Measurements from ENCODE around the gene GSTO2. TPM values are rescaled to one million over a fixed set of nuclear protein-coding genes. Genes with fewer than 3 reads are reported as not detected.

GSTO2 gene
- total RNA-seq, 2 donors from 2014 or later: 12.8 to 18.9 TPM

- no peaks in the 10 kb centered on the region for H3K36me3 ChIP-seq
- H3K9me3 ChIP-seq: no peaks in the 10 kb centered on the region
- H3K4me3 ChIP-seq: no peak overlapping the region
- peaks cover 34% of the 10 kb centered on the region for H3K4me1 ChIP-seq
- no peak for DNase-seq
- H3K27ac ChIP-seq: no peak overlapping the region
- intact Hi-C loops (cut with DNase I): no loop called here
- TF ChIP-seq CTCF (IDR thresholded peaks at IDR 0.05): no peak
- peak overlapping the region in 1 of 2 donors; percentile 29 for H3K9ac ChIP-seq (ENCODE audit: low read depth in 2 of 2, low read length in 2 of 2)
- H3K27me3 ChIP-seq: no peaks in the 10 kb centered on the region
These were observed 58.1 kb downstream of the GSTO2 start for GRCh38 chr10:104326991-104327610.

- Histone ChIP-seq H3K27ac (no peak overlapping the region), H3K4me3 (no peak overlapping the region)
These were observed 59.0 kb downstream of the GSTO2 start for GRCh38 chr10:104327745-104328645.

GRCh38 chr10:104328646-104328895 lies 59.6 kb downstream of the GSTO2 start:
- H3K4me1 ChIP-seq: peaks cover 34% of the 10 kb centered on the region
- H3K36me3 ChIP-seq: no peaks in the 10 kb centered on the region
- H3K4me3 ChIP-seq: no peak overlapping the region
- peak overlapping the region in 1 of 2 donors; percentile 29 for H3K9ac ChIP-seq (ENCODE audit: low read depth in 2 of 2, low read length in 2 of 2)
- H3K9me3 ChIP-seq: no peaks in the 10 kb centered on the region
- peak overlapping the region; percentile 53 for H3K27ac ChIP-seq
- no peak for DNase-seq
- H3K27me3 ChIP-seq: no peaks in the 10 kb centered on the region
- intact Hi-C loops (cut with DNase I): no loop called here
- TF ChIP-seq CTCF (IDR thresholded peaks at IDR 0.05): no peak

More at GRCh38 chr10:104327745-104328645, 59.0 kb downstream of the GSTO2 start:
- Histone ChIP-seq H3K9ac (ENCODE audit: low read depth in 2 of 2, low read length in 2 of 2) (peak overlapping the region; percentile 29 to 36), H3K9me3 (no peaks in the 10 kb centered on the region), H3K36me3 (no peaks in the 10 kb centered on the region), H3K27me3 (no peaks in the 10 kb centered on the region), H3K4me1 (peaks cover 34% of the 10 kb centered on the region)
- no peak for TF ChIP-seq CTCF (IDR thresholded peaks at IDR 0.05)
- DNase-seq: no peak
- intact Hi-C loops (cut with DNase I): no loop called here

GRCh38 chr10:104328896-104329710 lies 60.1 kb downstream of the GSTO2 start:
- intact Hi-C loops (cut with DNase I): no loop called here
- peak overlapping the region in 1 of 2 donors; percentile 29 for H3K9ac ChIP-seq (ENCODE audit: low read depth in 2 of 2, low read length in 2 of 2)
- TF ChIP-seq CTCF (IDR thresholded peaks at IDR 0.05): no peak
- H3K36me3 ChIP-seq: no peaks in the 10 kb centered on the region
- peak overlapping the region; percentile 53 for H3K27ac ChIP-seq
- no peak for DNase-seq
- H3K4me3 ChIP-seq: no peak overlapping the region
- no peaks in the 10 kb centered on the region for H3K9me3 ChIP-seq
- no peaks in the 10 kb centered on the region for H3K27me3 ChIP-seq
- H3K4me1 ChIP-seq: peaks cover 34% of the 10 kb centered on the region

GRCh38 chr10:104329735-104330134 lies 60.8 kb downstream of the GSTO2 start:
- intact Hi-C loops (cut with DNase I): no loop called here
- H3K4me1 ChIP-seq: peaks cover 34% of the 10 kb centered on the region
- peak overlapping the region in 1 of 2 donors; percentile 69 for H3K9ac ChIP-seq (ENCODE audit: low read depth in 2 of 2, low read length in 2 of 2)
- no peak for TF ChIP-seq CTCF (IDR thresholded peaks at IDR 0.05)
- no peak overlapping the region for H3K4me3 ChIP-seq
- no peak for DNase-seq
- H3K27me3 ChIP-seq: no peaks in the 10 kb centered on the region
- peak overlapping the region; percentile 53 for H3K27ac ChIP-seq
- H3K9me3 ChIP-seq: no peaks in the 10 kb centered on the region
- H3K36me3 ChIP-seq: no peaks in the 10 kb centered on the region
